Fibroblast of peridontal ligament (primary cell): ENCODE data around the gene BRD3.
"Not testable (repeated sequence)": the region's sequence is repeated elsewhere in the genome, so short reads cannot be mapped to it uniquely, and the experiment has no call there.

Source experiments
- DNase-seq: peaks from one replicate; pipeline ENCODE4 v3.0.0-alpha.2; 2010; ENCODE audit errors: extremely low read depth

The BRD3 gene

DNA sequence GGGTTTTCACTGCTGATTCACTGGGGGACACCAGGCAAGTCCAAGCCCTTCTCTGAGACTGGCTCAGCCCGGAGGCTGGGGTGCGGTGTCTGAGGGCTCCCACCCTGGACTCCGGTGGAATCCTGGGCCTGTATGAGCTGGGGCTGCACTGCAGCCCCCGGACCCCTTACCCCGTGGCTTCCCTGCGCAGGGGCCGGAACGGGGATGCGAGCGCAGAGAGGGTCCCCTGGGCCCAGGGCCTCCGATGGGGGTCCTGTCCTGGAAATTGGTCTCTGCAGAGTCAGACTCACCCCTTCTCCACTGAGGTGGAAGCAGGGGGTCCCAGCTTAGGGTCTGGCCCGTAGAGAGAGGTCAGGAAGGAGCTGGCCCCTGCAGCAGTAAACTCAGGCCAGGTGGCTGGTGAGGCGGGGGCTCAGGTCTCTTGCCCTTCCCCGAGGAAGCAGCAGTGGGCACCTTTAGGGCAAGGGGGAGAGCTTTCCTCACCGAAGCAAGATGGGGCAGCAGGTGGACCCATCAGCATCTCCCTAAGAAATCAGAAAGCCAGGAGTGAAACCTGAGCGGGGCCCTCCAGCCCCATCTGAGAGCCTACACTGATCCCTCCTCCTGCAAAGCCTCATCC lies 74.1 kb downstream of the BRD3 start:
- no peak for DNase-seq

DNA sequence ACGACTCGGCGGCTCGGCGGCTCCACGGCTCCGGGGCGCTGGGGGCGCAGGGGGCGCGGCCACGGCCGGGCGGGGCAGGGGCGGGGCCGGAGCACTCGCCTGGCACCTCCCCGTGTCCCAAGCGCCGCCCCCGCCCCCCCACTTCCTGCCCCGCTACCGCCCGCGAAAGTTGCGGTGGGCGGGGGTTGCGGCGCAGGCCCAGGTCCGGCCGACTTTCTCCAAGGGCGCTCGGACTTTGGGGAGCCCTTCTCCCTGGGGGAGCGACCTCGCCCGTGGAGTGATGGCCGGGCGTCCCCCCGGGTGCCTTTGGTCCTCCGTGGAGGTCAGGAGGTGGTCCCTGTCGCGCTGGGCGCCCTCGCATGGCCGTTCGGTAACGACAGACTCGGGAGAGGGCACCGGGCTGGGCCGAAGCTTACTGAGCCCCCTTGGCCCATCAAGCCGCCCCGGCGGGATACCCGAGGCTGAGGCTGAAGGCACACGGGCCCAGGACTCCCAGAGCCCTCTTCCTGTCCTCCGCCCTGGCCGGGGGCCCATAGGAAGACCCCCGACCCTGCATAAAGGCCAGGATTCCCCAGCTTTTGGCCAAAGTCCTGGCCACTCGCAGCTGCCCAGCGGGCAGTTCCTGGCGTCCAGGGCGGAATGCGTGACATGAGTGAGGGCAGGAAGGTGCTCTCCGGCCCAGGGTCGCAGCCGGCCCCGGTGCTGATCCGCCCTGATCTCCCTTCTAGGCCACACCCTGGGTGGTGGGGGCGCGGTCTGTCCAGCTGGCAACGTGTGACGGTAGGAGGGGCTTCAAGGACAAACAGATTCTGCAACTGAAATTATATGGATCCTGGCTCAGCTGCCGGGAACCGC lies 74.8 kb downstream of the BRD3 start:
- peak; percentile 88 for DNase-seq

DNA sequence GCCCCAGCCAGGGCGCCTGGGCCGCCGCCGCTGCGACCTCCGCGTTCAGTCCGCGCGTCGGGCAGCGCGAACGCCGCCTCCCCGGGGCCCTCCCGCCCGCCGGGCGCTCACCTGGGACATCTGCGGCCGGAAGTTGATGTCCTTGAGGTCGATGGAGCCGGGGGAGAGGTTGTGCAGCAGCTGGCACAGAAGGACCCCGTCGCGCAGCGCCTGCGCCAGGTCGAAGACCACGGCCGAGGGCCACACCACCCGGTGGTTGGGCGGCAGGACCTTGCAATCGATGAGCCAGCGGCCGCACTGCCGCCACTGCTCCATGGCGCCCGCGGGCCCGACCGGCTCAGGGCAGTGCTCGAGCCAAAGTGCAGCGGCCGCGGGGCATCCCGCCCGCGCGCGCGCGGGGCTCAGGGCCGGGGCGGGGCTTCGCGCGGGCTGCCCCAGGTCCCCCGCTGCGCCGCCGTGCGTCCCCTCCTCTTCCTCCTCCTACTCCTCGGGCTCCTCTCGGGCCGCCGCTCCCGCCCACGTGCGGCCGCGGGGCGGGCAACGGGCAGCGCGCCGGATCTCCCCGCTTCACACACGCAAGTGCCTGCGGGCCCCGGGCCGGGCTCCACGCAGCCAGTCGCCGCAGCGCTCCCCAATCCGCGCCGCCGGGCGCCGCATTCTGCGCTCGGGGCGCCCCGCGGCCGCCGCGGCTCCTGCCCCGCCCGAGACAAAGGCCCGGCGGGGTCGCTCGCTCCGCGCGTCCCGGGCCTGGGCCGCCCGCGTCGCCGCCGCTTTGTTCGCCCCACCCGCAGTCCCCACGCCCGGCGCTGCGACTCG lies 75.7 kb downstream of the BRD3 start, which contains the start of gene VAV2:
VAV2 (minus strand) TSS at position 361 of the 816 bp plus-strand sequence; CDS start at position 315, 46 bp downstream.
- DNase-seq: peak; percentile 45

DNA sequence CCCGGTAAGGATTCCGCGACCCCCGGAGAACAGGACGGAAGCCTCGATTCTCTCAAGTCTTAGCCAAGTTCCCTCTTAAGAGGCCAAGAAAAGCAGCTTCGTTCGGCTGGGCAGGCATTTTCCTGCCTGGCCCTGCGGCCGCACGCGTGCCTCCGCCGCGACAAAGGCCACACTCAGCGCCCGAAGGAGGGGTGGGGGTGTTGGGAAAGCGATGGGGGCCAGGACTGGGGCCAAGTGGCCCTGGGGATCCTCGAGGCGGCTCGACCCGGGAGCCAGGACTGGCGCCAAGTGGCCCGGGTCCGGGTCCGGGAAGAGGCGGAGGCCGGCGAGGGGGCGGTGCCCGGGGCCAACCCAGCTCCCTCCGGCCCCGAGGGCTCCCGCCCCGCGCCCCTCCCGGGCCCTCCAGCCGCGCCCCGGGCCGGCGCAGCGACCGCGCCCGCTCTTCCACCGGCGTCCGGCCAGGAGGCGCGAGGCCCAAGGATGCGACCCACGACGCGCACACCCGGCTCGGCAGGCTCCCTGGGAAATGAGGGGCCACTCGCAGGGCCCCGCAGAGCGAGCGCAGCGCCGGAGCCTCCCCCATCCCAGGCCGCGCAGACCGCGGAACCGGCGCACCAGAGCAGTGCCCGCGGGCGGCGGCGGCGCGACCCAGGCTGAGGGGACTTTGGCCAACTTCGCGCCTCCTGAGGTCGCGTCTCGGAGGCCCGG lies 76.5 kb downstream of the BRD3 start:
- no peak for DNase-seq

DNA sequence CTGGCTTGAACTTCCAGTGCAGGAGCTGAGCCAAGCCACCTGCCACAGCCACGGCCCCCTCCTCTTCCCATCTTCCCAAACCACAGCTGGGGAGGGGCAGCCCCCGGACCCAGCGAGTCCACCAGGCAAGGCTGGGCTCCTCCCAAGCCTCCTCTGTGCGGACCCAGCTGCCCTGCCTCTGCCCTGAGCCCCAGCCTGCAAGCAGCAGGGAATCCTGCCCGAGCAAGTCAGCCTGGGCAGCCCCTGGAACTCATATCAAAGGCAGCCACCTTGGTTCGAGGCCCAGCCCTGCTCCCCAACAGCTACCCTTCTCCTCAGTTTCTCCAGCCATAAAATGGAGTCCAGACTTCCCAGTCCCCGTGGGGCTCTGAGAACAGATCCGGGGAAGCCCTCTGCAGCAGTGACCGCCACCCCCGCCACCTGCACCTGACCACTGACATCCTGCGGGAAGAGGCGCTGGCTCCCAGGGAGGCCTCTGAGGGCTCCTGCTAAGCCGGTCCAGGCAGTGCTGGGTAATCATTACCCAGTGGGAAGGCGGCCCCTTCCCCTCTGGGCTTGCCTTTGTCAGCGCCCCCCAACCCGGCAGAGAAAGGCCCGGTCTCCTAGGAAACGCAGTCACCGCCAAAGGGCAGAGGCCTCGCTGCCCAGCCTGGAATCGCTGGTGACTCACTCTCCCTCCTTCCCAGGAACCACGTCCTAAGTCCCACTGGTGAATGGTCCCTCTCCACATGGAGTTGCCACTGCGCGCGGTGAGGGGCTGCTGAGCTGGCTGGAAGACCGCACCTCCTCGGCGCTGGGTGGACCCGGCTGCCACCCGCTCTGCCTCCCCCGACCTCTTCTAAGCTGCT lies 77.2 kb downstream of the BRD3 start:
- peak; percentile 70 for DNase-seq

DNA sequence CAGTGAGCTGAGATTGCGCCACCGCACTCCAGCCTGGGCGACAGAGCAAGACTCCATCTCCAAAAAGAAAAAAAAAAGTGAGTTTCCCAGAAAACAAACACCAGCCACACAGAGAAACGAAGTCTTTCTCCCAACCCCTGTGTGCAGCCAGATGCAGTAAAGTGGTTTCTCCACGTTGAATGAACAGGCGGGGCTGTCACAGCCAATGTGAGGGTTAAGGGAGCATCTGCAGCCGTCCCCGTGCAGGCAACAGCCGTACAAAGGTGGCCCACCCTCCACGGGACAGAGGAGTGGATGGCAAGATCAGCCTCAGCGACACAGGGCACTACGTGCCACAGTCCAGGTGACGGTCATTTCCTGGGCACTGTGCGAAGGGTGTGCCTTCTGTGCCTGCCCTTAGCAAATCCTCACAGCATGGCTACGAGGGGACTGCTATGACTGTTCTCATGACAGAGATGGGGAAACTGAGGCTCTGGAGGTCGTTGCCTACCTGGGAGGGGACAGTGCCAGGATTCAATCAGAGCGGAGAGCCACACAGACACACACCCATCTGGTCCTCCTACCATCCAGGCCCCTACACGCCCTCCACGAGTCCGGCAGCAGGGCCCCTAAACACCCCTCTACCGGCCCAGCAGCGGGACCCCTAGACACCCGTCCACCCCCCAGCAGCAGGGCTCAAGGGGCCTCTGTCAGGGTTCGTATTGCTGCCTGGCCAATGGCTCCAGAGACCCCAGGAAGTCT lies 78.0 kb downstream of the BRD3 start:
- no peak for DNase-seq

DNA sequence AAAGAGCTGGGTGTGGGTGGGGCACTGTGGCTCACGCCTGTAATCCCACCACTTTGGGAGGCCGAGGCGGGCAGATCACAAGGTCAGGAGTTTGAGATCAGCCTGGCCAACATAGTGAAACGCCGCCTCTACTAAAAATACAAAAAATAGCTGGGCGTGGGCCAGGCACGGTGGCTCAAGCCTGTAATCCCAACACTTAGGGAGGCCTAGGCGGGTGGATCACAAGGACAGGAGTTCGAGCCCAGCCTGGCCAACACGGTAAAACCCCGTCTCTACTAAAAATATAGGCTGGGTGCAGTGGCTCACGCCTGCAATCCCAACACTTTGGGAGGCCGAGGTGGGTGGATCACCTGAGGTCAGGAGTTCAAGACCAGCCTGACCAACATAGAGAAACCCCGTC lies 79.1 kb downstream of the BRD3 start:
- not testable (repeated sequence) for DNase-seq

DNA sequence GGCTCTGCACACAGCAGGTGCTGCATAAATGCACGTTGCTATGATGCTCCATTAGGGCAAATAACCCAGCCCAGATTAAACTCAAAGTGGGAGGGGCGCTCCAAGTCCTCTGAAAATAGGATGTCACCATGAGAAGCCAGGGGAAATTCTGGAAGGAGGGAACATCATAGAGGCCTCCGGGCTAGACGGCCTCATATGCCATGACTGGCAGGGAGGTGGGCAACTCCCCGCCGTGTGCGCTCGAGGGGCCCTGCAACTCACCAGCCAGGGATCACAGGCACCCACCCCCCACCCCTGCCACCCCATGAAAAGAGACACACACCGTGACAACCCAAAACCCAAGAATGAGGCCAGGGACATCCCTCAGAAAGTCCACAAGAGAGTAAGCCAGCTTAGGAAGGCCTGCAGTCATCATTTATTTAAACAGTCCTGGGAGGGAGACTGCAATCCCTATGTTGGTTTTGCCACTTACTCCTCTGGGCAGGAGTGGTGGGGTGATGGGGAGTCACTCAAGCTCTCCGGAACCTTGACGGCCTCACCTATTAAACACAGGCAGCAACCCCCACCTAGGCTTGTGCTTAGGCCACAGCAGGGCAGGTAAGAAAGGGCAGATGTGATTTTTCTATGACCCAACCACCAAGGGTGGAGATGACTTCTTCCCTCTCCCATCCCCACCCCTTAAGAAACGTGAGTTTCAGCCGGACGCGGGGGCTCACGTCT lies 79.7 kb downstream of the BRD3 start:
- no peak for DNase-seq

DNA sequence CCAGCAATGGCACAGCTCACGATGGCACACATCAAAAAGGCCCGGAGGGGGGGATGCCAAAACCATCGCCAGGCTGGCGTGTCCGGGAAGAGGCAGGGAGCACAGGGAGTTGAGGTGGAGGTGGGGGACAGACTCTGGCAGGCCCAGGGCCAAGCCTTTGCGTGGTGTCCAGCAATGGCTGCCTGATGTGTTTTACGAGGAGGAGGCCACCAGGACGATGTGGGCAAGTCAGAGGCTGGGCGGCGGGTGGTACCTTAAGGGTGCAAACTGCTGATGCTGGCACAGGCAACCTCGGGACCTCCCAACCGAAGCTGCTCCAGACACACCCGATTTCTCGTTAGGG lies 80.4 kb downstream of the BRD3 start:
- no peak for DNase-seq

DNA sequence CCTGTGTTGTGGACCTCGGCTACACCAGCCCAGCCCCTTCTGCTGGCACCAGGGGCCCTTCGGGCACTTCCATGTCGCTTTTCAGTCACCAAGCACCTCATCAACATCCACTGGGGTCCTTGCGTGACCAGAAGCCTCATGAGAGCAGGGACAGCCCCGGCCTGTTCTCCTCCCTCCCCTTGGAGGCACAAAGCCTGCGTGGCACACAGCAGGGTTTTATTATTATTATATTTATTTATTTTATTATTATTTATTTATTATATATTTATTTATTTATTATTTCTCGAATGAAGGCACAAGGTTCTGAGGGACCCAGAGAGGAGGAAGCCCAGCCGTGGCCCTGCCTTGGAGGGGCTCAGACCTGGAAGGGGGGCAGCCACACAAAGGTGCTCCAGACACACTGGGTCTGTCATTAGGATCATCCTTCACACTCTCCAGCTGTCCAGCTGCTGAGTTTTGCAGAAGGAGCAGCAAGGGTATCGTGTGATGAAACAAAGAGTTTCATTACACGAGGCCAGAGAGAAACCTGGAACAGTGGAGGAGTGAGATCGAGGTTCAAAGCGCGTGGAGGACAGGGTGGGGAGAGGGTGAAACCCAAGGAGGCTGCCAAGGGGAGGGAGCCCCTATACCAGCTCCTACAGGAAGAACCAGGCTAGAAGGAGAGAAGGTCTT lies 80.9 kb downstream of the BRD3 start:
- no peak for DNase-seq

DNA sequence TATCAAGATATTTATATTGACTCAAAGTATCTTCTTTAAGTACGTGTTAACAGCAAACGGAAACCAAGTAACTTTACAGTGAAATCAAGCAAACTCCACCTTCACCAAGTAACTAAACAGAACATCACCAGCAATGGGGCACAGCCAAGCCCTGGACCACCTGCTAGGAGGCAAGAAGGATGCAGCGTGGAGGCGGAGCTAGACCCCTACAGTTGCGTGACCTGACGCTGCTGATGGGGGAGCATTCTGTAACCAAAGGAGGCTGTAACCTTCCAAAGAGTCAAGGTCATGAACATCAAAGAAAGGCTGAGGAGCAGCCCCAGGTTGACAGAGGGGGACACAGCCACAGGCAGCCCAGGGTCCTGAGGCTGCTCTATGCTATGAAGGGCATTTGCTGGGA lies 81.8 kb downstream of the BRD3 start:
- no peak for DNase-seq

DNA sequence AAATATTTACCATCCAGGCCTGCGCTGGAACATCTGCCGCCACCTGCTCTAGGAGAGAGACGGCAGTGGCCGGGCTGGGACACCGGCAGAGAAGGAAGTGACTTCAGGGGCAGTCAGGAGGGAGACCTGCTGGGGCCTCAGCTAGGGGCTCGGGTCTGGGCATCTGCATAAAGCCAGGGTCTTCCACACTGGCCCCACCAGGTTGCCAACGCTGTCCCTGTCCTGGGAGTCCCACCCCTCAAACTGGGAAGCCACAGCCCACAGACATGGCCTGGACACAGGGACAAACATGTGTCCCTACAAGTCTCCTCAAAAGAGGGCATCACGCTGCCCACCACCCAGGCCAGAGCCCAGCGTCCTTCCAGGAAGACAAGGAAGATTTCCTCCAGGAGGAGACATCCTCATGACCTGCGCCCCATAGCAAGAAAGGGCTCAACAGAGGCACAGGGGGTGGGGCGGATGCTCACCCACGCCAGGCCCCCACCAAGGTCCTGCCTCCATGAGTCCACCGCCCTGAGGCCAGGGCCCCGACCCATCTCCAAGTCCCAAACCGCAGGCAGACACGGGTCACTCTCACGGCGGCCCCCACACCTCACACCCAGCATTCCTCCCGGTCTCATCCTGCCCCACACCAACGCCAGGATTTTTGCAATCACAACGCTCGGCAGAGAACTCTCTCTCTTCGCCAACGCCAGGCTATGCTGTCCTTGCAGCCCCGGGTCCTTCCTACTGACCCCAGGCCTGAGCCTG lies 84.7 kb downstream of the BRD3 start:
- DNase-seq: no peak

DNA sequence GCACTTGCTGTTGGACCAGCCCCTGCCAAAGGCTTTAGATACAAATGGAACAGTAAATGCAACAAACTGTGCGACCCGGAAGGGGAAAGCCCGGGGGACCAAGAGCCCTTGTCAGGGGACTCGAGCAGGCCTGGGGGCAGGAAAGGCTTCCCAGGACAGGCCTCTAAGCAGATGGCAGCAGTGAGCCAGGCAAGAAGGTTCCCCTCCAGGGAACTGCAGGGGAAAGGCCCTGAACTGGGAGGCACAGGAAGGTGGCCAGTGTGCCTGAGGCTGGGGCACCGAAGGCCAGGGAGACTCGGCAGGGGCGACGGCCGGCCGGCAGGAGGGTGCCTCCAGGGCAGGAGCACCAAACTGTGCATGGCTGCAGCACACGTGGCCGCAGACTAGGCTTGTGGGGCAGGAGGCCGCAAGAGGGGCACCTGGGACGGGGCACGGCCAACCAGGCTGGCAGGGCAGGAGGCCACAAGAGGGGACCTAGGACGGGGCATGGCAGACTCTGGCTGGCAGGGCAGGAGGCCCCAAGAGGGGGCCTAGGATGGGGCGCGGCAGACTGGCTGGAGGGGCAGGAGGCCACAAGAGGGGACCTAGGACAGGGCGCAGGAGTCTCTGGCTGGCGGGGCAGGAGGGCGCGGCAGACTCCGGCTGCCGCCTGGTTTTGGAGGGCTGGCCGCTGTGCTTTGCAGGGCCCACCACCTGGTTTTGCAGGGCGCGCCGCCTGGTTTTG lies 85.7 kb downstream of the BRD3 start:
- no peak for DNase-seq

DNA sequence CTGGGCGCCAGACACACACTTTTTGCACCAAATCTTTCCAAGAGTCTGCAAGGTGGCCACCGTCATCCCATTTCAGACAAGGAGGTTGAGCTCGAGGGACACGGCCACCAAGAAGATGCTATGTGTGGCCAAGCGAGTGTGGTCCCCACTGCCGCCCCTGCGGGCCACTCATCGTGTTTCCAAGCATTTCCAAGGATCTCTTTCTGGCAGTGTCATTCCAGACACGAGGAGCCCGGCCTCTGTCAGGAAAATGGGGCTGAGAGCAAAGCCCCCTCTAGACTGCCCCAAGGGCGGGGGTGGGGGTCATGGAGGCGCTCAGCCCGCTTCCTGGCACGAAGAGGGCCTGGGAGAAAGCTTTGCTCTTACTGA lies 86.3 kb downstream of the BRD3 start:
- no peak for DNase-seq

DNA sequence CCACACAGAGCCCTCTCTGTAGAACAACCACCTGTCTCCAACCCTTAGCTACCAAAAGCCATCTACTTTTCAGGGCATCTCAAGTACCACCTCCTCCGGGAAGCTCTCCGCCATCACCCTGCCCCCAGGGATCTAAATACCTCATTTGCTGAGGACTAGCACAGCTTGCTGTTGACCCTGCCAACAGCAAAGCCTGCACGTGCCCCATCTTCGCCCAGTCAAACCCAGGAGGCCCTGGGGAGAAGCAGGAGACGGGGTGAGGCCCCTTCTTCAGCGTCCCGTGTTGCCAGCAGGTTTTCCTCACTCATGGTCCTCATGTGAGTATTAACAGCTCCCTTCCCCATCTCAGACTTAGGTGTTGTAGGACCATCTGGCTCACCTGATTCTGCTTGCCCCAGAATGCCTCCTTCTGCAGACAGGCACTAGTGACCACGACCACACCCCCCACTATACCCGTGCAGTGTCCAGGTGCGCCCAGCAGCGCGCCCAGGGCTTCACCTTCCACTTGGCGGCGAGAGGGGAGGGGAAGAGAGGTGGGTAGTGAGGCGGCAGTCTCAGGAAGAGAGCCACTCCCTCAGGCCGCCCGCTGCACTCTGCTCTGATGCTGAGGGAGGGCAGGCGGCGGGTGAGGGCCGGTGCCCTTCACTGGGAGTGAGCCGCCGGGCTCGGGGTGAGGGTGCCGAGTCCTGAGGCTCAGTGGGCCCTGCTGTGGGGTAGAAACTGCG lies 86.8 kb downstream of the BRD3 start:
- DNase-seq: no peak
